HCT116 (cell line): ENCODE measurements around the gene SLC35F1.

ENCODE experiments used
- CTCF ChIP-seq, 3 experiments: fragments of 200-600 bp in 1 of 3; sonication (generic) in 1 of 3; IDR thresholded peaks in 2 of 3; conservative IDR thresholded peaks in 1 of 3; 2 replicates each; pipeline ENCODE4 v1.5.1; 2012 to 2017; ENCODE audit warnings: low read depth in 2 of 3, low read length in 2 of 3, antibody characterized with exemption in 1 of 3, borderline replicate concordance in 1 of 3, control low read depth in 1 of 3, mild to moderate bottlenecking in 1 of 3, mixed read lengths in 1 of 3, mixed run types in 1 of 3, moderate library complexity in 1 of 3; ENCODE audit not compliant: insufficient read depth in 1 of 3
- JUND ChIP-seq: IDR thresholded peaks from 2 replicates; pipeline ENCODE4 v1.6.1; 2012
- RAD21 ChIP-seq: IDR thresholded peaks from 2 replicates; pipeline ENCODE4 v1.6.1; 2012; ENCODE audit warnings: low read depth, mild to moderate bottlenecking
- REST ChIP-seq: IDR thresholded peaks from 2 replicates; pipeline ENCODE4 v1.6.1; 2012; ENCODE audit warnings: low read depth
- ZFX ChIP-seq: fragments of 450-650 bp; IDR thresholded peaks from 2 replicates; pipeline ENCODE4 v1.6.1; 2017

GRCh38 chr6:118309337-118310093, 402.5 kb downstream of the SLC35F1 start:
- TF ChIP-seq ZFX: no peak
- TF ChIP-seq CTCF (IDR thresholded peaks at IDR 0.05 in 2 of 3, conservative IDR thresholded peaks at IDR 0.05 in 1 of 3; ENCODE audit: borderline replicate concordance in 1 of 3, insufficient read depth in 1 of 3, low read depth in 2 of 3, low read length in 2 of 3): no peak
- TF ChIP-seq REST: no peak
- TF ChIP-seq RAD21: no peak
- no peak for TF ChIP-seq JUND
